HL-60/S4 treated with retinoic acid at 250 ng/mL for 4 days and 3 days (cell line): Measurements from ENCODE around the gene NMNAT2.
"Not testable (repeated sequence)": the region's sequence is repeated elsewhere in the genome, so short reads cannot be mapped to it uniquely, and the experiment has no call there.

Source experiments
- in situ Hi-C: fragments of 300-500 bp; cut with MboI; formaldehyde crosslinking; loops from 2 replicates; pipeline ENCODE4 v1.7.0; 2022; ENCODE audit warnings: low sequenced_read_pairs

The NMNAT2 gene

DNA sequence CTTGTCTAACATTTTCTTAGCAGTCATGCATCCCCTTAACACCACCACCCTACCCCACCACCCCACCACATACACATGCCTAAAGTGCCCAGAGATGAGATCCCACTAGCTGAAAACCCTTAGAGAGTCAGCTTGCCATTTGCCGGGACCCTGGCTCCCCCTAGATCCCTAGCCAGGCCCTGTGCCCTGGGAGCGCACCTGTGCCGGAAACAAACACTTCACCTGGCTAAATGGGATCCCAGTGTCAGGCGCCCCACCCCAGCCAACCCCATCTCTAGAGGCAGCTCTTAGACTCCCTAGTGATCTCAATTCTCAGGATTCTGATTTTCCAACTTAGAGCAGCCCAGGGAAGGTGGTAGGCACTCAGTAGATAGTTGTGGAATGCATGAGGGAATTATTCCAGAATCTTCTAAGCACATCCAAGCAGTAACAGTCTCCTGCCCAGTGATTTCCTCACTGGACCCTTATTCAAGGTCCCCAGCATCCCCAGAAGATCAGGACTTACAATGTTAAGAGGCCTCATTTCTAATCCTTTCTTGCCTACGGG is 126.9 kb downstream of the NMNAT2 start:
- in situ Hi-C loops = no loop called here

DNA sequence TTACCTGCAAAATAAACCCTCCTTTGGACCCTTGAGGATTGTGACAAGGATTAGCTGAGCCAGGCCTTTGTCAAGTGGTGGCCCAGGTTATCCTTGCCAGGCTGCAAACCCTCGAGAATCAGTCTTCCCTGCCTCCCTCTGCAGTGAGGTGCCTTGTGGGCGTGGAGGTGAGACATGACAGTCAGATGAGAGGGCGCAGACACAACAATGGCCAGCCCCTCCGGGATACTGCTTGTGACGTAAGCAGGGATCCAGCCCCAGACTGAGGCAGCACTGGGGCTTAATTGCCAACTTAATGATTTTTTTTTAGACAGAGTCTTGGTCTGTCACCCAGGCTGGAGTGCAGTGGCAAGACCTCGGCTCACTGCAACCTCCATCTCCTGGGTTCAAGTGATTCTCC is 127.6 kb downstream of the NMNAT2 start:
- in situ Hi-C loops = no loop called here

DNA sequence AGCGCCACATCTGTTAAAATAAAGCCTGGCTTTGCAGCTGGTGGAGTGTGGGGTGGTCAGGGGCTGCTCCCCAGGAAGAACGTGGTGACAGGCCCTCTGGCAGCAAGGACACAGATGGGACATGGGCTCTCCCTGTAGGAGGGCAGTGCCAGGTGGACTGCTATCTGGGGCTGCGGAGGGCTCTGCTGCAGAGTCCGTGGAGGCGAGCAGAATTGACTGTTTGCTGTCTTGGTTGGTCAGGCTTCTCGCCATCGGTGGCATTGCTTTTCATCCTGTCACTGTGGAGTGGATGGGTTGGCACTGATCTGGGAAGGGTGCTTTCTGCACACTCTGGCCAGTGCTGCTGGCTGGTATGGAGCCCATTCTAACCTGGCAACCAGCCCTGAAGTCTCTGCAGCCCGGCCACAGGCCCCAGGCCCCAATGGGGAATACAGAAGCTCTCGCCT is 129.1 kb downstream of the NMNAT2 start:
- in situ Hi-C loops = no loop called here

DNA sequence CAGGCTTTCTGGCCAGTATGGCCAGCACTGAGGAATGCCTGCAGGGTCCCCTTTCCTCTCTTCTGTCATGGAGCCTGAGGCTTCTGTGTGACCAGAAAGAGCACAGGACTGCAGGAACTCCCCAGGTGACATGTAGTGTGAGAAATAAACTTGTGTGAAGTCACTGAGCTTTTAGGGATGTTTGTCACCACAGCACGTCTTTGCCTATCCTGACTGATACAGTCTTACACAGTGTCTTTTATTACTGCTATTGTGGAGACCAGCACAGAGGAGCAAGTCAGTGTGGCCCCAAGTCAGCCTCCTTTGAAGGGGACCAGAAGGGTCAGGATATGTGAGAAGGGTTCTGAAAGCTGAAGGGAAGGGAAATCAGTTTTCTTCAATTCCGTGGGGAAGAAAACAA is 129.6 kb downstream of the NMNAT2 start:
- in situ Hi-C loops = no loop called here

DNA sequence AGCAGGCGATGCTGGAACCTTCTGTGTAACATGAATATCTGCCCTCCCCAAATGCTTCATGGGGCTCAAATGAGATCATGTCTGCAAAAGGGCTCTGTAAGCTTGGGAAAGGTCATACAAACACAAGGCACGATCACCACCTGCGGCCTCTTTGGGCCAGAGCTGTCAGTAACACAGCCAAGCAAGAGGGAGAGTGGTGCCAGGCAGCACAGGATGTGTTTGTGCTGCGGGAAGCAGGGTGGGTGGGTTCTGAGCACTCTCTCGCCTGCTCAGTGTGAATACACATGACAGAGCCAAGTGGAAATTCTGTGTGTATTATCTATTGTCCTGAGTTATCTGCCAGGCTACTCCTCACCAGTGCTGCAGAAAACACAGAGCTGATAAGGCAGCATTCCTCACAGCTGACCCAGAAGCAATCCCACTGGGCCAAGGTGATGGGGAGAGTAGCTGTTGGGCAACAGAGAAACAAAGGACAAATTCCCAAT is 130.9 kb downstream of the NMNAT2 start:
- in situ Hi-C loops = no loop called here

DNA sequence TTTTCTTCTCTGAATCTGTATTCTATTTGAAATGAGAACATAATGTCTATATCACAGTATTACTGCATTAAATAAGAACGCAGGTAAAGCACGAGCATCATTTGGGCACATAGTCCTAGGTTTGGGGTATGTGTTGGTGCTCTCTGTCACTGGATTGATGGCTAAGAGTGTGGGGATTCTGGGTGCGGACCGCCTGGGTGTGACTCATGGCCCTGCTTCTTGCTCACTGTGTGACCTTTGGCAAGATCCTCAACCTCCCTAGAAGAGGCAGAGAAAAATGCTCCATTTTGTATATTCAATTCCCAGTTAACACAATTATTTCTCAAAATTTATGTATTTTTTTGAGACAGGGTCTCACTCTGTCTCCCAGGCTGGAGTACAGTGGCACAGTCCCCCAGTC is 132.4 kb downstream of the NMNAT2 start:
- in situ Hi-C loops = no loop called here

DNA sequence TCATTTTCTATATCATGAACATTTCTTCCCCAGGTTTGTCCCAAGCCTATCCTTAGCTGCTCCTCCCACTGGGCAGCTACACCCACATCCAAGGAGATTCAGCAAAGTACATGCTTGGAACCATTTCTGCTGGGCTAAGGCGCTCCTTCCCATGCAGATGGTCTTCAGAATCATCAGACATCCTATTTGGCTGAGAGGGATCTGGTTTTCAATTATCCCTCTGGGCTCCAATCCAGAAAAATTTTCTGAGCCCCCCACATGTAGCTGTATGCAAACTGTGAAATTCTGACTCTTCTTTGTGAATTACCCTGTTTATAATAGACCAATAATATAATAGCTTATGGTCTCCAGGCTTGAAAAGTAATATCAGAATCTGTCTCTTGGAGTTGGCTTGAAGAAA is 132.9 kb downstream of the NMNAT2 start:
- in situ Hi-C loops = no loop called here

DNA sequence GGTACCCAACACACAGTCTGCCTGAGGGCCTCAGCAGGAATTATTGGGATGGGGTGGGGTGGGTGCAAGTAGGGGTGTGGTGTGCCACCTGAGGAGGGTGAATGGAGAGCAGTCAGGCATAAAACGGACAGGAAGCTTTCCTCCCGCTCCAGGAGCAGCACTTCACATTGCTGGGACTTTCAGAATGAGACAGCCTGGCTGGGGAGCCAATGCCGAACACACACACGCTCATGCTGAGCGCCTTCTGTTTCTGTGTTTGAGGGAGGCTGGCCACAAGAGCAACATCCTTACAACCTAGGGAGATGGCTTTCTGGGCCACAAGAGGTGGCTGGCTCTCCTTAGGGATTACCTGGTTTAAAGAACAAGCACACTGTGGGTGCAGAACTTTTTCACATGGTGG is 134.1 kb downstream of the NMNAT2 start:
- in situ Hi-C loops = no loop called here

DNA sequence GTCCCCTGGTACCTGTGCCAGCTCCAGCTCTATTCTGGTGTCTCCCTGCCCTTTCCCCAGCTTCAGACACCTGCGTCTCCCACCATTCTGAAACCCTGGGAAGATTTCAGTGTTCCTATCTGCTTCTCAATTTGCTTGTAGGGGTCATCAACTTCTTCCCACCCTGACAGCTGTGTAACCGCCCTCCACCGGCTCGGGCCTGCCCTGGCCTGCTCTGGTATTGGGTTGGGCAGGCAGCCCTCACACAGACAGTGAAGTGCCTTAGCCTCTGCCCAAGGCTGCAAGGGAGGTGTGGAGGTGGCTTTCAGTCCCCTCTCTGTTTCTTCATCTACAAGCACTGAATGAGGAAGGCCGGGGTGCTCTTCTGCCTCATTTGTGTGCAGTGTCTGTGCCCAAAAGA is 134.9 kb downstream of the NMNAT2 start:
- in situ Hi-C loops = no loop called here

DNA sequence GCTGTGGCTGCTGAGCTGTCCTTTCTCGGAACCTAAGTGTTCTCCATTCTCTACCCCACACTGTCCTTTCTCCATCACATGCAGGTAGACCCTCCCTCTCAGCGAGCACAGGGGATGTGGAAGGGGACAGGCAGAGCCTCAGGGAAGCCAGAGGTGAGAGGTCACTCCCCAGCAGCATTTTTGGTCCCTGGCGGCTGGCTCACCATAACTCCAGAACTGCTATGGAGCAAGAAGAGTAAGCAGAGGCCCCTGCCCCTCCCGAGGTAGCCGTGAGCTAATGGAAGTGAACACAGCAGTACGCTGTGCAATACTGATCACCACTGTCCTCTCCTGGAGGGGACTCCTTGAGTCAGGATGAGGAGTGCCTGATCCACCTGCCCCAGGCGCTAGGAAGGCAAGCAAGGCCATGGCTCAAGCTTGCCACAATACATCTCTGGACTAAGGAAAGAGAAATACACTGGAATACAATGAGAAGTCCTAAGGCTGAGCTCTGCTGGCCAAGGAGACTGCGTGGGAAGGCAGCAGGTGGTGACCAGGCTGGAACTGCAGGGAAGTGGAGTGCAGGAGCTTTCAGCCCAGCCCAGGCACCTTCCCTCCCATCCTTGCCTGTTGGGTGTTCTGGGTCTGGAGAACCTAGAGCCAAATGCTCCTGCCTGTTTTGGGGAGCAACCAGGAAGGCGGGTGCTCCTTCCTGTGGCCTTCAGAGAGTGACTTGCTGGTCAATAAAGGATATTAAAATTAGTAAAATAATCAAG is 135.9 kb downstream of the NMNAT2 start:
- in situ Hi-C loops = no loop called here

DNA sequence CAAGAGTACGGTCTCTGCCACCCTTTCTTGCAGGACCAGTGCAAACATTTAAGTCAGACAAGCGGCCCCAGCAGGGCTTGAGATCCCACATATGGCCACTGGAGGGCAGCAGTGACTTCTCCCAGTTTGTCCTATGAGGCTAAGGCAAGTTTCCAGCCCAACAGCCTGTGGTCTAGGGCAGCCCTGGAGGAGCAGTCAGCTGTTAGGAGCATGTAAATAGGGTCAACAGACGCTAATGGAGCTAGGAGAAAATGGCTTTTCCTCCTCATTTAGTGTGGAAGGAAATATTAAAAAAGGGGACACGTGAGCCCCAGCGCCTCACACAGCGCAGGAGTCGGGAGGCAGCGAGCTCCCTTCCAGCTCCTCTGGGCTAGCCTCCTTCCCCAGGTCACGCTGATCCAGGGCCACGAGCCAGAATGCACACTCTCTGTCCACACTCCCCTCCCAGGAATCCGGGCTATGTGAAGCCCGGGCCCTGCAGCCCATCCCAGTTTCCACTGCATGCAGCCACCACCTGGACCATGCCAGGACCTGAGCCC is 136.6 kb downstream of the NMNAT2 start:
- in situ Hi-C loops = no loop called here

DNA sequence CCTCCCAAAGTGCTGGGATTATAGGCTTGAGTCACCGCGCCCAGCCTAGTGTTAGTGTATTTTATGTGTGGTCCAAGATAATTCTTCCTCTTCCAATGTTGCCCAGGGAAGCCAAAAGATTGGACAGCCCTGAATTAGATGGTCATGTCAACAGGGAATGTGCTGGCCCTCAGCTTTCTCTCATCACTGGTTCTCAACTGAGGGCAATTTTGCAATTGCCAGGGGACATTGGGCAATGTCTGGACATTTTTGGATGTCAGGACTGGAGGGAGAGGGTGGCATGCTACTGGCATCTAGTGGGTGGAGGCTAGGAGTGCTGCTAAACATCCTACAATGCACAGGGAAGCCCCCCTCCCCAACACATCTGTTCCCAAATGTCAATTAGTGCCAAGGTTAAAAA is 137.1 kb downstream of the NMNAT2 start:
- in situ Hi-C loops = no loop called here

DNA sequence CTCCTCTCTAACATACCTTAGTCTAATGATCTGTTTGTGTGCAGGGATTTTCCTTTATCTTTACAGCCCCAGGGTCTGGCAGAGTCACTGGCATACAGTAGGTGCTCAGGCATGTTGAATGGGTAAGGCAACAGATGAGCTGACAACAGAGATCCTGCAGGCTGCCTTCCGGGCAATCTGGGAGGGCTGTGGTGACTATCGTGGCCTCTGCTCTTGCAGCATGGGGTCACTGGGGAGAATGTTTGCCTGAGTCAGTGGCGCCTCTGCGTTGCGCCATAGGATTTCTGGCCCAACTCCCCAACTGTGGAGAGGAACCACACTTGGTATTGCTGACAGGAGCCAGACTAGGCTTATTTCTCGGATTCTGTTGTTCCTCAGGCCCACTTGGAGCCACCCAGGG is 138.3 kb downstream of the NMNAT2 start:
- in situ Hi-C loops = no loop called here

DNA sequence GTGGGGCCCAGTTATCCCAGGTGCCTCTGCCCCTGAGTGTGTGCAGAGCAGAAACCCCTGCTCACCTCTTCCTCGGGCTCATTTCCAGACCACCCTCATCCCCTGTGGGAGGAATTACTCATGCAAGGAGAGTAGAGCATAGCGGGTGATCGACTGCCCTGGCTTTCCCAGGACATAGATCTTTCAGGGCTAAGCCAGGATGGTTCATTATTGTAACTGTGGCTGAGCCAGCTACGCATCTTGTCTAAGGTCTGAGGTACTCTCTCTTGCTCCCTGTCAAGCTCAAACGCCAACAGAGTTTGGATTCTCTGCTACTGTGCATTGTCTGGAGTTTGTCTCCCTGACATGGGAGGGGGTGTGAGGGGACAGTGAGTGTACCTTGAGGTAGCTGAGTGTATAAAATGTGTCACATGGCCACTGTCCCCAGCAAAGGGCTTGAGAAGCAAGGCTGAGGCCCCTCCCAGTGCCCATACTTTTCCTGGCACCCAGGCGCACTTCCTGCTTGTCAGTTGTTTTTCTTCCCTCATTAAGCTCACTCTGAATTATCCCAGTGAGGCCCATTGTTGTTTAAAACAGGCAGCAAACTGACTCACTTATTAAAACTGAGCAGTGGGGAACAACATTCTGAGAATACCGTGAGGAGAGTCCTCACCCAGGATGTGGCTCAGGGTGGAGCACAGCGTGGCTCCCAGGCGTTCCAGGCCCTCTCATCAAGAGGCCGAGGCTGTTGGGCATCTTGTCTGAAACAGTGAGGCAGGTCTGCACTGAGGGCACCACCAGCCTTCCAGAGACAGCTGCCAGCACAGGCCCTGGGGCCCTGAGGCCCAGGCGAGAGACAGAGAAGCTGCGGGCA is 139.2 kb downstream of the NMNAT2 start:
- in situ Hi-C loops = no loop called here

DNA sequence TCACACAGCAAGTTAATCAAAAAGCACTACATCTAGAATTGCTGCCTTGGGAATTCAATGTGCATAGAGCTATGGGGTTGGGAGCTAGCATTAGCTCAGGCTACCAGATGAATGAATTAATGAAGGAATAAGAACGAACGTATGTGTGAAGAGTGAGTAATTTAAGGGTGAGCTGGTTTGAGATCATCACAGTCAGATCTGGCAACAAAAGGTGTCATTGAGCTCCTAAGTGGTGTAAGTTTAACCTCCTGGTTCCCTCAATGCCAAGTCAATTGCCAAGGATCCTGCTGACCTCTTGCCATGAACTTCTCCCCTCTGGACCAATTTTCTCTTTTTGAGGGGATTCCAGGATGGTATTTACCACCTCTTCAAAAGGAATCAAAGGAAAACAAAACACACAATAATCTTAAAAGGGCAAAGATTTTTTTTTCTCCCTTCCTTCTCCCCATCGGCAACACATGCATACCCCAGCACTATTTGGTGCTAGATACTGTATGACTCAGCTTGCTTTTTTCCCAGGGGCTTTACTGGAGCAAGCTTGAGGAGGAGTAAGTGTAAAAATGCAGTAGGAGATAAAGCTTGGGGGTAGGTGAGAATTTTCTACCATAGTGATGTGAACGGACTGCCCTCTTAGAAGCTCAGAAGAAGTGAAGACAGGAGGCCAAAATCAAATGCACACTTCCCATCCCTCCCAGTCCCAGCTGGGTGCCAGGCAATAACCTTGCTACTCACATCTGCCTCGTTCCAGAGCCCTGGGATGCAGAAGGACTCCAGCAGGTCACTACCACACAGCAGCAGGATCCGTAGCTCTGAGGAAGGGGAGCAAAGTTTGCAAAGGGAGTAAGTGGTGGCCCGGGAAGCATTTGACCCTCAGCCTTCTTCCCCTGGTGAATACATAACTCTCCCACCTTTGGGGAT is 140.1 kb downstream of the NMNAT2 start:
- in situ Hi-C loops = no loop called here

DNA sequence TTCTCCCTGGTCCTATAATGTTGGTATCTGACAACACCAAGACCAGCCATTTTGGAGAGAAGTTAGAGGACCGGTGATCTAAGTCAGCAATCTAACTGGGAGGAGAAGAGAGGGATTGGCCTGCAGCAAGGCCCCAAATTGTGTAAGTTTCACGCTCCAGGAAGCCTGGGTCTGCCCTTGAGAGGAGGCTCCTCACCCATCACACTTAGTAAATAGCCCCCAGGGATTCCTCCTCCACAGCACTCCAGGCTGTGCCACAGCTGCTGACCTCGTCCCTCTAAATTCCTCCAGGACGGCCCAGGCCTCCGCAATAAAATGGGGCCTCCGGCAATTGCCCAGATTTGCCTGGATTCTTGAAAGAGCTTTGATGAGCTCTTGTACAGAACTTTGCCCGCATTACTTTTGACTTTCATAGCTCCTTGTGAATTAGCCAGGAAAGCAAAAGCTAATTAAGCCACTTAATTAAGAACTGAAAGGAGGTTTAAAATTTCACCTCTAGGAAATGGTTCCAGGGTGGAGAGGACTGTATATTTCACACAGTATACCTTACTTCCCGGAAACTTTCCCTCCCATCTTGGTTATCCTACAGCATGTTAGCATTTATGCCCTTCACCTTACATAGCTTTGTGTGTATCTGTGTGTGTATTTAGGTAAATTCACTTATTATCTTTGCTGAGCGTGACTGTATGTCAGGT is 141.6 kb downstream of the NMNAT2 start:
- in situ Hi-C loops = no loop called here

DNA sequence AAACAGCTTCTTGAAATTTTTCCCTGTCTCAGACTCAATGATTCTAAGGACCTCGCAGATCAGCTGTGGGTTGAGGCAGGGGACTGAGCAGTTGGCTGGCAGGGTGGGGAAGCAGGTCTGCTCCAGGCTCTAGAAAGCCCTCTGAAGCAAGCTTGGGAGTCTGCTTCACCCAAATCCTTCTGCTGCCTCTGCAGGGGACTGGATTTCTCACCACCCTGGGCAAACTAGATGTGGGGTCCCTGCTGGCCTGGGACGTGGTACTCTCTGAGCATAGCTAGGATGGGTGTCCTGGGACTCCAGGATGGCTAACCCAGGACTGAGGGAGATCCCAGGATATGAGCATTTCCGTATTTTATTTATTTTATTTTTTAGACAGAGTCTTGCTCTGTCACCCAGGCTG is 142.9 kb downstream of the NMNAT2 start:
- in situ Hi-C loops = no loop called here

DNA sequence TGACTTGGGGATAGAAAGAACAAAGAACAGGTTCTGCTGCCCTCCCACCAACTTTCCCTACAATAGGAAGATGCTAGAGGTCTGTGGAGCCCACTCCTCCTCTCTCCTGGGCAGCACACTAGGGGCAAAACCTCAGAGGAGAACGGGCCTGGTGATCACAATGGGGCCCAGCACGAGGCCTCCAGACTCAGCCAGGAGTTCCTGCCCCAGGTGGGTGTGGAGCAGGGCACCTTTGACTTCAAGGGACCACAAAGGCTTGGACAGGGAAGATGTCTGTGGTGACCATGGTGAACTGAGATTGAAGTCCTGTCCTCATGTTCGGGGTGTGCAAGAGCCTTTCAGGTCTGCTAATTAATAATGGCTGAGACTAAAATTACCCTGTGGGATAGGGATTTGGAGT is 143.3 kb downstream of the NMNAT2 start:
- in situ Hi-C loops = no loop called here

DNA sequence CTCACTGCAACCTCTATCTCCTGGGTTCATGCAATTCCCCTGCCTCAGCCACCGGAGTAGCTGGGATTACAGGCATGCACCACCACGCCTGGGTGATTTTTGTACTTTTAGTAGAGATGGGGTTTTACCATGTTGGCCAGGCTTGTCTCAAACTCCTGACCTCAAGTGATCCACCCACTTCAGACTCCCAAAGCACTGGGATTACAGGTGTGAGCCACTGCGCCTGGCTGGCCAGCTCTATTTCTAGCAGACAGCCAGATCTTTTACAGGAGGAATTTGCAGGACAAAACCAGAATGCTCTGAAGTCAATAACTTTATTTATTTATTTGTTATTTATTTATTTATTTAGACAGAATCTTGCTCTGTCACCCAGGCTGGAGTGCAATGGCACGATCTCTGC is 144.2 kb downstream of the NMNAT2 start:
- in situ Hi-C loops = not testable (repeated sequence)

DNA sequence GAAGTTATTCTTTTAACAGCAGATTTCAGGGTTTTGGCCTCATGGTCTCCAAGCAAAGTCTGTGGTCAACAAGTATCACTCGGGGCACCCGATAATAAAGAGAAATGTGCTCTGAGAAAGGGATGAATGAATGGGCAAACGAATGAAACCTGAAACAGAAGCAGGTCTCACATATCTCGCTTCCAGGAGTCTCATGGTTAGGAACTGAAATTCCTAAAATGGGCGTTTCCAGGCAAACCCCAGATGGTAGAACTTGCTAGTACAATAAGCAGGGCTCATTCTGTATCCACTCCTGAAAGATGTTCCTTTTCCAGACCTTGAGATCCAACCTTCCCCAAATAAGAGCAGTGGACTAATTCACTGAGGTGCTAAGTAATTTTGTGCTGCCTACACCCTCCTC is 144.9 kb downstream of the NMNAT2 start:
- in situ Hi-C loops = no loop called here
